Loucy (cell line): ENCODE data around the gene SPTB.

Experiments
- CTCF ChIP-seq: fragments of 200-600 bp; sonication (generic); conservative IDR thresholded peaks from 2 replicates; pipeline ENCODE4 v1.5.1; 2014; ENCODE audit warnings: mild to moderate bottlenecking, antibody characterized with exemption, low read length
- EZH2phosphoT487 ChIP-seq: fragments of 200-600 bp; IDR thresholded peaks from 2 replicates; pipeline ENCODE4 v1.6.1; 2018; ENCODE audit warnings: antibody characterized with exemption, mild to moderate bottlenecking, moderate library complexity, borderline replicate concordance

- TF ChIP-seq CTCF (0 out of 2 replicates have a peak, but pooled peaks have one; percentile 10), EZH2phosphoT487 (no peak)
These were observed 153.7 kb downstream of the SPTB start for GRCh38 chr14:64725879-64726584.
